HepG2 (cell line): ENCODE measurements around the gene CBLC. TPM values are rescaled to one million over a fixed set of nuclear protein-coding genes. Genes with fewer than 3 reads are reported as not detected.

Experiments used
- AHR ChIP-seq: IDR thresholded peaks from 2 replicates; pipeline ENCODE4 v1.6.1; 2018; ENCODE audit warnings: missing genetic modification reagents, missing compliant biosample characterization
- ELF3 ChIP-seq: IDR thresholded peaks from 2 replicates; pipeline ENCODE4 v1.6.1; 2016; ENCODE audit warnings: missing genetic modification reagents, missing compliant biosample characterization
- KAT7 ChIP-seq: IDR thresholded peaks from 2 replicates; pipeline ENCODE4 v1.6.1; 2018; ENCODE audit warnings: borderline replicate concordance, missing compliant biosample characterization
- MATR3 ChIP-seq: sonication (generic); formaldehyde crosslinking; IDR thresholded peaks from 2 replicates; pipeline ENCODE4 v1.4.0; 2020; ENCODE audit warnings: missing genetic modification reagents
- MNT ChIP-seq: fragments of 450-650 bp; IDR thresholded peaks from 2 replicates; pipeline ENCODE4 v1.6.1; 2016
- PITX1 ChIP-seq: sonication (generic); formaldehyde crosslinking; IDR thresholded peaks from 2 replicates; pipeline ENCODE4 v1.5.1; 2020; ENCODE audit warnings: mild to moderate bottlenecking, missing genetic modification reagents
- PRPF4 ChIP-seq: fragments of 200-400 bp; formaldehyde crosslinking; IDR thresholded peaks from 2 replicates; pipeline ENCODE4 v1.6.1; 2016; ENCODE audit warnings: low read length, low read depth; ENCODE audit not compliant: poor library complexity, severe bottlenecking
- SETDB1 ChIP-seq: sonication (generic); formaldehyde crosslinking; IDR thresholded peaks from 2 replicates; pipeline ENCODE4 v1.5.1; 2020; ENCODE audit warnings: missing genetic modification reagents, mild to moderate bottlenecking, borderline replicate concordance
- SIX4 ChIP-seq: sonication (generic); formaldehyde crosslinking; IDR thresholded peaks from 2 replicates; pipeline ENCODE4 v1.4.0; 2020; ENCODE audit warnings: missing genetic modification reagents
- SMARCE1 ChIP-seq: fragments of 450-650 bp; IDR thresholded peaks from 2 replicates; pipeline ENCODE4 v1.6.1; 2017; ENCODE audit warnings: borderline replicate concordance
- SP5 ChIP-seq: IDR thresholded peaks from 2 replicates; pipeline ENCODE4 v1.6.1; 2016; ENCODE audit warnings: low read depth, borderline replicate concordance
- TOPORS ChIP-seq: sonication (generic); formaldehyde crosslinking; IDR thresholded peaks from 2 replicates; pipeline ENCODE4 v1.8.0; 2023; ENCODE audit warnings: mild to moderate bottlenecking, missing genetic modification reagents
- WIZ ChIP-seq: sonication (generic); formaldehyde crosslinking; IDR thresholded peaks from 2 replicates; pipeline ENCODE4 v1.5.1; 2020; ENCODE audit warnings: mild to moderate bottlenecking, missing genetic modification reagents
- ZBTB42 ChIP-seq: sonication (generic); formaldehyde crosslinking; IDR thresholded peaks from 2 replicates; pipeline ENCODE4 v1.5.0; 2020; ENCODE audit warnings: mild to moderate bottlenecking, missing genetic modification reagents
- ZBTB8A ChIP-seq: sonication (generic); formaldehyde crosslinking; IDR thresholded peaks from 2 replicates; pipeline ENCODE4 v1.4.0; 2020; ENCODE audit warnings: mild to moderate bottlenecking, low read depth, missing genetic modification reagents, borderline replicate concordance
- ZNF20 ChIP-seq: sonication (generic); formaldehyde crosslinking; IDR thresholded peaks from 2 replicates; pipeline ENCODE4 v1.4.0; 2020; ENCODE audit warnings: mild to moderate bottlenecking, moderate library complexity, missing genetic modification reagents
- ZNF3 ChIP-seq: IDR thresholded peaks from 2 replicates; pipeline ENCODE4 v1.7.0; 2017; ENCODE audit warnings: inconsistent platforms
- ZNF577 ChIP-seq: sonication (generic); formaldehyde crosslinking; IDR thresholded peaks from 2 replicates; pipeline ENCODE4 v1.4.0; 2020; ENCODE audit warnings: mild to moderate bottlenecking, low read depth, missing genetic modification reagents, borderline replicate concordance
- ZNF766 ChIP-seq: sonication (generic); formaldehyde crosslinking; IDR thresholded peaks from 2 replicates; pipeline ENCODE4 v1.5.0; 2020; ENCODE audit warnings: missing genetic modification reagents, borderline replicate concordance
- ZNF841 ChIP-seq: sonication (generic); formaldehyde crosslinking; IDR thresholded peaks from 2 replicates; pipeline ENCODE4 v1.8.1; 2023; ENCODE audit warnings: missing genetic modification reagents, borderline replicate concordance
- polyA plus RNA-seq, 8 experiments: library from polyadenylated mRNA; depleted of rRNA in 3 of 8; stranded (reverse) in 7 of 8; unstranded in 1 of 8; fragments of >200 nt; fragmentation: Illumina TruSeq in 4 of 8; extraction: Trizol in 4 of 8; gene quantifications; 2 replicates each; pipeline versions ENCODE4 v1.2.1 to v1.2.3, GENCODE V29; 2011 to 2016; ENCODE audit warnings: low read depth in 4 of 8, missing spikeins in 1 of 8, mixed read lengths in 1 of 8; ENCODE audit not compliant: insufficient read depth in 1 of 8
- total RNA-seq, 5 experiments: library from RNA; depleted of rRNA; stranded (reverse); fragments of >200 nt; fragmentation: Illumina TruSeq; extraction: Trizol; gene quantifications; 2 replicates each; pipeline ENCODE4 v1.2.3, GENCODE V29; 2016; ENCODE audit warnings: low read depth in 1 of 5
- TF ChIP-seq, protein P1 (sequence below): sonication (generic); formaldehyde crosslinking; IDR thresholded peaks from 2 replicates; pipeline ENCODE4 v1.5.1; 2020; ENCODE audit warnings: missing genetic modification reagents, mild to moderate bottlenecking, borderline replicate concordance
- TF ChIP-seq, protein P2 (sequence below): sonication (generic); formaldehyde crosslinking; IDR thresholded peaks from 2 replicates; pipeline ENCODE4 v1.5.0; 2020; ENCODE audit warnings: missing genetic modification reagents, mild to moderate bottlenecking, borderline replicate concordance
- TF ChIP-seq, protein P3 (sequence below): sonication (generic); formaldehyde crosslinking; IDR thresholded peaks from 2 replicates; pipeline ENCODE4 v1.4.0; 2020; ENCODE audit warnings: missing genetic modification reagents, mild to moderate bottlenecking, borderline replicate concordance

CBLC gene
- total and polyA plus RNA-seq, 2 of the 13 experiments (the other 11 are each of a cell fraction or from before 2014, with no cell fraction given): 1.8 to 2.6 TPM

DNA sequence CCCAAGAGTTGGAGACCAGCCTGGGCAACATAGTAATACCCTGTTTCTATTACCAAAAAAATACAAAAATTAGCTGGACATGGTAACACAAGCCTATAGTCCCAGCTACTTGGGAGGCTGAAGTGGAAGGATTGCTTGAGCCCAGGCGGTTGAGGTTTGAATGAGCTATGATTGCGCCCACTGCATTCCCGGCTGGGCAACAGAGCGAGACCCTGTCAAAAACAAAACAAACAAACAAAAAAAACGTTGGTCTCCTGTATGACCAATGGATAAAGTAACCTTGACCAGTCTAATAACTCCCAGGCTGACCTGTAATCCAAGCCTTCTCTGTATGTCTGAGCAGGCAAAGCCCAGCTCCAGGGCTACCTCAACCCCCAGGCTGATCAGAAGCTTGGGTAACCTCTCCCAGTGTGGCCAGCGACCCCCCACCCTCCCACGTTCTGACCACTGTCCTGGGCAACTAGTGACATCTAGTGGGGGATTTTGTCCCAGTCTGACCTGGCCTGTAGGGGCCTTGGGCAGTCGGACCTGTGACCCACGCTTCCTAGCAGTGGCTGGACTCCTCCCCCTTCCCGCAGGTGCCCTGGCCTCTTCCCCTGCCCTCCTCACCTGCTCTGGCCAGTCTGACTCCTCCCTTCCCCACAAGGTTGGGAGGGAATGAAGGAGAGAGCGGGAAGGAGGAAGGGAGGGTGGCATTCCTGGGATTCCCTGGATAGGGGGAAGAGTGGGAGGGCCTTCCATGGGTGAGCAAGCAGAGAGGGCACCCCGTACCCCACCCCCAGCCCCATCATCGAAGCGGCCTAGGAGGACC lies 30.2 kb downstream of the CBLC start (continued):
- TF ChIP-seq, protein P1, sequence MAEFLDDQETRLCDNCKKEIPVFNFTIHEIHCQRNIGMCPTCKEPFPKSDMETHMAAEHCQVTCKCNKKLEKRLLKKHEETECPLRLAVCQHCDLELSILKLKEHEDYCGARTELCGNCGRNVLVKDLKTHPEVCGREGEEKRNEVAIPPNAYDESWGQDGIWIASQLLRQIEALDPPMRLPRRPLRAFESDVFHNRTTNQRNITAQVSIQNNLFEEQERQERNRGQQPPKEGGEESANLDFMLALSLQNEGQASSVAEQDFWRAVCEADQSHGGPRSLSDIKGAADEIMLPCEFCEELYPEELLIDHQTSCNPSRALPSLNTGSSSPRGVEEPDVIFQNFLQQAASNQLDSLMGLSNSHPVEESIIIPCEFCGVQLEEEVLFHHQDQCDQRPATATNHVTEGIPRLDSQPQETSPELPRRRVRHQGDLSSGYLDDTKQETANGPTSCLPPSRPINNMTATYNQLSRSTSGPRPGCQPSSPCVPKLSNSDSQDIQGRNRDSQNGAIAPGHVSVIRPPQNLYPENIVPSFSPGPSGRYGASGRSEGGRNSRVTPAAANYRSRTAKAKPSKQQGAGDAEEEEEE (CRISPR knock-in tag): no peak
- TF ChIP-seq PITX1 (CRISPR knock-in tag) (no peak; the same call in 1 of the 2 replicates), ZBTB8A (CRISPR knock-in tag) (no peak), ZNF577 (no peak), AHR (CRISPR knock-in tag) (peak; percentile 38; the same call in 1 of the 2 replicates), ZBTB42 (CRISPR knock-in tag) (no peak), MNT (no peak), ZNF3 (no peak), ELF3 (CRISPR knock-in tag) (peak; percentile 56; the same call in 1 of the 2 replicates), ZNF20 (CRISPR knock-in tag) (no peak), SIX4 (no peak), KAT7 (CRISPR knock-in tag) (no peak; the same call in 1 of the 2 replicates), SP5 (CRISPR knock-in tag) (peak; percentile 88), MATR3 (CRISPR knock-in tag) (no peak), PRPF4 (no peak), ZNF841 (no peak), SETDB1 (no peak), SMARCE1 (no peak), WIZ (CRISPR knock-in tag) (no peak), ZNF766 (no peak), TOPORS (CRISPR knock-in tag) (0 out of 2 replicates have a peak, but pooled peaks have one; percentile 35)
- TF ChIP-seq, protein P2, sequence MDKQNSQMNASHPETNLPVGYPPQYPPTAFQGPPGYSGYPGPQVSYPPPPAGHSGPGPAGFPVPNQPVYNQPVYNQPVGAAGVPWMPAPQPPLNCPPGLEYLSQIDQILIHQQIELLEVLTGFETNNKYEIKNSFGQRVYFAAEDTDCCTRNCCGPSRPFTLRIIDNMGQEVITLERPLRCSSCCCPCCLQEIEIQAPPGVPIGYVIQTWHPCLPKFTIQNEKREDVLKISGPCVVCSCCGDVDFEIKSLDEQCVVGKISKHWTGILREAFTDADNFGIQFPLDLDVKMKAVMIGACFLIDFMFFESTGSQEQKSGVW (CRISPR knock-in tag): no peak
- TF ChIP-seq, protein P3, sequence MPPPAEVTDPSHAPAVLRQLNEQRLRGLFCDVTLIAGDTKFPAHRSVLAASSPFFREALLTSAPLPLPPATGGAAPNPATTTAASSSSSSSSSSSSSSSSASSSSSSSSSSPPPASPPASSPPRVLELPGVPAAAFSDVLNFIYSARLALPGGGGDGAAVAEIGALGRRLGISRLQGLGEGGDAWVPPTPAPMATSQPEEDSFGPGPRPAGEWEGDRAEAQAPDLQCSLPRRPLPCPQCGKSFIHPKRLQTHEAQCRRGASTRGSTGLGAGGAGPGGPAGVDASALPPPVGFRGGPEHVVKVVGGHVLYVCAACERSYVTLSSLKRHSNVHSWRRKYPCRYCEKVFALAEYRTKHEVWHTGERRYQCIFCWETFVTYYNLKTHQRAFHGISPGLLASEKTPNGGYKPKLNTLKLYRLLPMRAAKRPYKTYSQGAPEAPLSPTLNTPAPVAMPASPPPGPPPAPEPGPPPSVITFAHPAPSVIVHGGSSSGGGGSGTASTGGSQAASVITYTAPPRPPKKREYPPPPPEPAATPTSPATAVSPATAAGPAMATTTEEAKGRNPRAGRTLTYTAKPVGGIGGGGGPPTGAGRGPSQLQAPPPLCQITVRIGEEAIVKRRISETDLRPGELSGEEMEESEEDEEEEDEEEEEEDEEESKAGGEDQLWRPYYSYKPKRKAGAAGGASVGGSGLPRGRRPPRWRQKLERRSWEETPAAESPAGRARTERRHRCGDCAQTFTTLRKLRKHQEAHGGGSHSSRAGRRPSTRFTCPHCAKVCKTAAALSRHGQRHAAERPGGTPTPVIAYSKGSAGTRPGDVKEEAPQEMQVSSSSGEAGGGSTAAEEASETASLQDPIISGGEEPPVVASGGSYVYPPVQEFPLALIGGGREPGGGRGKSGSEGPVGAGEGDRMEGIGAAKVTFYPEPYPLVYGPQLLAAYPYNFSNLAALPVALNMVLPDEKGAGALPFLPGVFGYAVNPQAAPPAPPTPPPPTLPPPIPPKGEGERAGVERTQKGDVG (CRISPR knock-in tag): no peak
